IPS-18a (cell line): ENCODE results near the gene ARMC7.
A peak's percentile ranks its signal among the peaks of the same experiment; 100 is the strongest.
"Not testable (repeated sequence)": the region's sequence is repeated elsewhere in the genome, so short reads cannot be mapped to it uniquely, and the experiment has no call there.

Experiments
- H3K27ac ChIP-seq: one replicate; pipeline ENCODE4 v1.5.1; 2013; ENCODE audit warnings: low read length
- H3K27me3 ChIP-seq: one replicate; pipeline ENCODE4 v1.6.1; 2013; ENCODE audit warnings: mild to moderate bottlenecking, low read length; ENCODE audit not compliant: control insufficient read depth, insufficient read depth
- H3K36me3 ChIP-seq: one replicate; pipeline ENCODE4 v1.6.1; 2013; ENCODE audit warnings: low read depth, low read length; ENCODE audit not compliant: control insufficient read depth
- H3K4me1 ChIP-seq: one replicate; pipeline ENCODE4 v1.6.1; 2013; ENCODE audit warnings: low read depth, low read length; ENCODE audit not compliant: control insufficient read depth
- H3K4me3 ChIP-seq: one replicate; pipeline ENCODE4 v1.5.1; 2013; ENCODE audit warnings: low read length
- H3K9ac ChIP-seq: one replicate; pipeline ENCODE4 v1.6.1; 2013; ENCODE audit warnings: mild to moderate bottlenecking, low read length, moderate library complexity
- H3K9me3 ChIP-seq: one replicate; pipeline ENCODE4 v1.6.1; 2013; ENCODE audit warnings: low read depth, low read length; ENCODE audit not compliant: control insufficient read depth

Gene ARMC7

DNA sequence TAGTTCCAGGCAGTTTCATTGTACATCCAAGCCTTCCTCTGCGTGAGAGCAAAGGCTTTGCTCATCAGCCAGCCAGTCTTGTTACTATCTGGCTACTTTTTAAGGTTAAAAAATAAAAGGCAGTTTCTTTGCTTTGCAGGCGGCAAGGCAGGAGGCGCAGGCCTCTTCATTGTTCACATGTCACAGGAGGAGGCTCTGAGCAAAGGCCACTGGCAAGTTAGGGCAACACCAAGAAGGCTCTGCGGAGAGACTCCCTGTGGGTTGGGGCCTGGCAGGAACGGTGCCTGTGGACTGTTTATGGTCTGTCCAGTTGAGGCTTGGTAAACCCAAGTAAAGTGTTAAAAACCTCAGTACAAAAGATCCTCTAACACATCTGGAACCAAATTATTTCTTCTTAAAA lies 25.7 kb downstream of the ARMC7 start:
- no peak overlapping the region for H3K27ac ChIP-seq
- peaks cover 2% of the 10 kb centered on the region for H3K4me1 ChIP-seq
- no peaks in the 10 kb centered on the region for H3K27me3 ChIP-seq
- H3K36me3 ChIP-seq, result peaks cover 31% of the 10 kb centered on the region
- H3K9ac ChIP-seq, result no peak overlapping the region
- H3K4me3 ChIP-seq, result no peak overlapping the region
- H3K9me3 ChIP-seq, result no peaks in the 10 kb centered on the region

GRCh38 chr17:75135946-75136345 lies 26.2 kb downstream of the ARMC7 start:
- Histone ChIP-seq H3K9ac (no peak overlapping the region), H3K4me1 (no peaks in the 10 kb centered on the region), H3K9me3 (no peaks in the 10 kb centered on the region), H3K36me3 (peaks cover 36% of the 10 kb centered on the region), H3K27ac (no peak overlapping the region), H3K27me3 (no peaks in the 10 kb centered on the region), H3K4me3 (no peak overlapping the region)

DNA sequence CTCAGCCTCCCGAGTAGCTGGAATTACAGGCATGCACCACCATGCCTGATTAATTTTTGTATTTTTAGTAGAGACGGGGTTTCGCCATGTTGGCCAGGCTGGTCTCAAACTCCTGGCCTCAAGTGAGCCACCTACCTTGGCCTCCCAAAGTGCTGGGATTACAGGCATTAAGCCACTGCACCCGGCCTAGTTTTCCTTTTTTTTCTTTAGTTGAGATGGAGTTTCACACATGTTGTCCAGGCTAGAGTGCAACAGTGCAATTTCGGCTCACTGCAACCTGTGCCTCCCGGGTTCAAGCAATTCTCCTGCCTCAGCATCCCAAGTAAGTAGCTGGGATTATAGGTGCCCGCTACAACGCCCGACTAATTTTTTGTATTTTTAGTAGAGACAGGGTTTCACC lies 28.0 kb downstream of the ARMC7 start:
- not testable (repeated sequence) for H3K4me1 ChIP-seq, H3K27me3 ChIP-seq, H3K9me3 ChIP-seq, H3K9ac ChIP-seq, H3K4me3 ChIP-seq, H3K27ac ChIP-seq
- peaks cover 50% of the 10 kb centered on the region for H3K36me3 ChIP-seq

- Histone ChIP-seq H3K9ac (no peak overlapping the region), H3K4me1 (no peaks in the 10 kb centered on the region), H3K9me3 (no peaks in the 10 kb centered on the region), H3K36me3 (peaks cover 57% of the 10 kb centered on the region), H3K27ac (no peak overlapping the region), H3K27me3 (no peaks in the 10 kb centered on the region), H3K4me3 (no peak overlapping the region)
These were observed 28.8 kb downstream of the ARMC7 start for GRCh38 chr17:75138519-75138918.

GRCh38 chr17:75142236-75142971 lies 32.6 kb downstream of the ARMC7 start:
- Histone ChIP-seq H3K27ac (no peak overlapping the region), H3K9me3 (no peaks in the 10 kb centered on the region), H3K36me3 (peaks cover 76% of the 10 kb centered on the region), H3K27me3 (no peaks in the 10 kb centered on the region), H3K4me1 (no peaks in the 10 kb centered on the region), H3K4me3 (no peak overlapping the region), H3K9ac (no peak overlapping the region)

DNA sequence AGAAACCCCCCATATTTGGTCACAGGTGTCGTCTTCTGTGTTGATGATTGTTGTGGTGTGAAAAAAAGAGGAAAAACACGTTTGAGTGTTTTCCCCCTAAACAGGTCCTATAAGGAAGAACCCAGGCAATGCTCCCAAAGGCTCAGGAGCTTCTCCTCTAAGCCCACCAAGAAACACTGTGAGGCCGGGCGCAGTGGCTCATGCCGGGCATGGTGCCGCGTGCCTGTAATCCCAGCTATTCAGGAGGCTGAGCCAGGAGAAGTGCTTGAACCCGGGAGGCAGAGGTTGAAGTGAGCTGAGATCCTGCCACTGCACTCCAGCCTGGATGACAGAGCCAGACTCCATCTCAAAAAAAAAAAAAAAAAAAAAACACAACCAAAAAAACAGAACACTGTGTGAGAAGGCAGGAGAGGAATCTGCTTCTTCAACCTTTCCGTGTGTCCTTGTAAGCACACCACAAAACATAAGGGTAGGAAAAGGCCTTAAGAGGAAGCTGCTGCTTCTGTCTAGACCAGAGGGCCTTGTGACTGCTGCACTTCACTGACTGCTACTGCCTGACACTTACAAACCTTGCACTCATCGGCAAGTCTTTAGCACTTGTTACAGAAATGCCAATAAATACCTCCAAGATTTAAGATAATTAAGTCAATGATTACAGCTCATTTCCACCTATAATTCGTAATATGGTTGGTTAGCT lies 35.2 kb downstream of the ARMC7 start:
- Histone ChIP-seq H3K27me3 (no peaks in the 10 kb centered on the region), H3K4me3 (no peak overlapping the region), H3K9me3 (no peaks in the 10 kb centered on the region), H3K9ac (no peak overlapping the region), H3K4me1 (no peaks in the 10 kb centered on the region), H3K36me3 (peaks cover 85% of the 10 kb centered on the region), H3K27ac (no peak overlapping the region)

DNA sequence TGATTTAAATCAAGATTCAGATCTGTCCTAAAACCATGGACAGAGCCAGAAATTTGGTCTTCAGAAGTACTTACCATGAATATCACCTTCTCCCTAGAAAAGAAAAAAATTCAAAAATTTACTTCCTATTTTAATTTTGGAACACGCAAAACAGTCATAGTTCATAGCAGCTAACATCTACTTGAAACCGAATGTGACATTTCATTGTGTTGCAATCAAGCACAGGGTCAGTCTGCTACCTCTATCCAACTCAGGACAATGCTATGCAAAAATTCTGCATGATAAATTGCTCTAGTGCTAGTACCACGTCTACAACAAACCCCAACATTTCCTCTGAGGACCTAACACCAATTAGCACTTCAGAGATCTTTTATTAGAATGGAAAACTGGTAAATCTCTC lies 36.8 kb downstream of the ARMC7 start:
- H3K27me3 ChIP-seq, result no peaks in the 10 kb centered on the region
- H3K4me3 ChIP-seq, result no peak overlapping the region
- H3K36me3 ChIP-seq, result peaks cover 69% of the 10 kb centered on the region
- H3K9me3 ChIP-seq, result no peaks in the 10 kb centered on the region
- H3K9ac ChIP-seq, result no peak overlapping the region
- H3K4me1 ChIP-seq, result no peaks in the 10 kb centered on the region
- no peak overlapping the region for H3K27ac ChIP-seq

- Histone ChIP-seq H3K36me3 (peaks cover 59% of the 10 kb centered on the region), H3K27ac (no peak overlapping the region)
These were observed 38.2 kb downstream of the ARMC7 start for GRCh38 chr17:75147878-75148546.

DNA sequence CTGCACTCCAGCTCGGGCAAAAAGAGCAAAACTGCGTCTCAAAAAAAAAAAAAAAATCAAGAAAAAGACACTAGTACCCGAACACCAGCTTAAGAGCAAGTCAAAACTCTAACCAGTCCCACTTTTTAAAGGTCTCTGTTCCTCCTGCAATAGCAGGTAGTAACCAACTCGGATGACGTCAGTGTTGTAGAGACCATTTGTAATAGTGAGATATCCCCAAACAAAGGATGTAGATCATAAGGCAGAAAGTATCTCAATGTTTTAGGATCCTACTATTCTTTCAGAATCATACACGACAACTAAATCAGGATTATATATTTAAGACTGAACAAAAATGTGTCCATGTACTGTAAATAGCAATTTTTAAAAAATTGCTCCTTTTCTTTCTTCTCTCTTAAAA lies 42.2 kb downstream of the ARMC7 start:
- peak overlapping the region; percentile 86 for H3K9ac ChIP-seq
- H3K9me3 ChIP-seq, result no peaks in the 10 kb centered on the region
- peak overlapping the region; percentile 88 for H3K4me3 ChIP-seq
- H3K36me3 ChIP-seq, result peaks cover 20% of the 10 kb centered on the region
- H3K27ac ChIP-seq, result no peak overlapping the region
- H3K27me3 ChIP-seq, result no peaks in the 10 kb centered on the region
- peaks cover 18% of the 10 kb centered on the region for H3K4me1 ChIP-seq

More at GRCh38 chr17:75147878-75148546, 38.2 kb downstream of the ARMC7 start:
- no peaks in the 10 kb centered on the region for H3K27me3 ChIP-seq
- peaks cover 9% of the 10 kb centered on the region for H3K4me1 ChIP-seq
- H3K9ac ChIP-seq, result no peak overlapping the region
- H3K9me3 ChIP-seq, result no peaks in the 10 kb centered on the region
- H3K4me3 ChIP-seq, result no peak overlapping the region

DNA sequence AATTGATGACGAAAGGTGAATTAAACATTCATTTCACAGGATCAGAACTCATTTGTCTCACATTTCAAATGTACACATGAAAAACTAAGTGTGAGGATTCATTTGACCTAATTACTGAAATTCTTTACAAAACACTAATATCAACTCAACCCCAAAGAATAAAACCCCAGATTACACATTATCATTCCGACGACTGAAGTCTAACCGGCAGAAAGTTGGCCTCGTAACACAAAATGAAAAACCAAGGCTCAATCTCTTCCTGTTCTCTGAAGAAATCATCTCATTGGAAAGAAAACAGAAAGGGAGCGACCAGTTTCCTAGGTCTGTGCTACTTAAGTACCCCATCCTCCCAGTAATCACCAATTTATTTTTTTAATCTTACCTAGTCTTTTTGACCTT lies 42.8 kb downstream of the ARMC7 start:
- Histone ChIP-seq H3K9ac (peak overlapping the region; percentile 86), H3K4me3 (peak overlapping the region; percentile 88), H3K4me1 (peaks cover 18% of the 10 kb centered on the region), H3K27me3 (no peaks in the 10 kb centered on the region), H3K36me3 (peaks cover 14% of the 10 kb centered on the region), H3K9me3 (no peaks in the 10 kb centered on the region), H3K27ac (peak overlapping the region; percentile 93)

DNA sequence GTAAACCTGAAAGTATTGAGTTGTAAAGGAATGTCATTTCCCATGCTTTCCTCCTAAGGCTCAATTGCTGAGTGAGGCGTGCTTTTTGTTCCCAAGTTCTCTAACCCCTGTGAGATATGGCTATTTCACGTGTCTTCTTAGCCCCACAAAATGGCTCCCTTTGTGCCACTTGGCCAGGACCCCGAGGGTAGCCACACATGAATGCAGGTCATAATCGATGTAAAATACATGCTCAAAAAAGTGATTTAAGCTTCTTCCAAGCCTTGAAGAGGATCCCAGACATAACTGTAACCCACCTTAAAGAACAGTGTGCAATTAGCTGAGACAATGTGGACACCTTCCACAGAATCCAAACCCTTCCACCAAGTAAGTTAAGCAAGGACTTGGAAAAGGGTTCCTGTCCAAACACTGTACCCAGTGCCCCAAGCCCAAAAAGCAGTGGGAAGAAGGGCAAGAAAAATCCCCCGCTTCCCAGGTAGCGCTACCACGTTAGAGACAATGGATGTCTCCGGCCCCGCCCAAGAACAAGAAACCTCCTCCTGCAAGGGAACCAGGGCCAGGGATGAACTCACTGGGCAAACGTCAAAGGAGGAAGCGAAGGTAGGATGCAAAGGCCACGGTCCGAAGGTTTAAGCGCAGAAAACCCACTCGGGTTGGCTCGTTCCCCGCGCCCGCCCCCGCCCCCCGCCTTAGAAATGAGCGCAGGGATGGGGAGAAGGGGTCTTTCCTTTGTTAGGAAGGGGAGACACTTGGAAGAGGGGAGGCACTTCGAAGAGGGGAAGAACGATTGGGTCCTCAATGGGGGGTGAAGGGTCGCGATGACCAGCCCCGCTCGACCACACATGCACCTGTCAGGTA lies 43.4 kb downstream of the ARMC7 start:
- peaks cover 8% of the 10 kb centered on the region for H3K36me3 ChIP-seq
- H3K27me3 ChIP-seq, result no peaks in the 10 kb centered on the region
- peak overlapping the region; percentile 93 for H3K27ac ChIP-seq
- peak overlapping the region; percentile 86 for H3K9ac ChIP-seq
- H3K4me1 ChIP-seq, result peaks cover 18% of the 10 kb centered on the region
- peak overlapping the region; percentile 88 for H3K4me3 ChIP-seq
- H3K9me3 ChIP-seq, result no peaks in the 10 kb centered on the region
